HG02763 (cell line): Measurements from ENCODE around the gene TPRG1.

Experiments
- ATAC-seq: cut with Tn5 transposase; IDR thresholded peaks from one replicate; pipeline ENCODE4 v1.9.1; 2021; ENCODE audit warnings: mild to moderate bottlenecking, moderate library complexity; ENCODE audit not compliant: unreplicated experiment

Gene TPRG1

DNA sequence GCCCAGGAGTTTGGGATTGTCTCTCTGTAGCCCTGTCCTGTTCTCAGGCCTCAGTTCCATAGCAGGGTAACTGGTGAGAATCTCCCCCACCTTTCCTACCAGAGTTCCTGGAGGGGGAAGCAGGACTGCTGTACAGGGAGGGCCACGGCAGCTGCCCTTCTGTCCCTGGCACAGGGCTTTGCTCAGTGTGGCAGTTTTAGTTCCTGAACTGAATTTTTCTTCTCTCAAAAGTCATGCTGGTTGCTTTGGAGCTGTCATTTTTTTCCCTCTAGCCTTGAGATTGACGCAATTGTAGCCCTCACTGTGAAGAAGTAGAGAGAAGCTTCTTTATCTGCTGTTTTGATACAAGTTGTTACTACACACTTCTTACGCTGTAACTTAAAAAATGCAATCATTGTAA is 55.5 kb downstream of the TPRG1 start:
- no peak for ATAC-seq

DNA sequence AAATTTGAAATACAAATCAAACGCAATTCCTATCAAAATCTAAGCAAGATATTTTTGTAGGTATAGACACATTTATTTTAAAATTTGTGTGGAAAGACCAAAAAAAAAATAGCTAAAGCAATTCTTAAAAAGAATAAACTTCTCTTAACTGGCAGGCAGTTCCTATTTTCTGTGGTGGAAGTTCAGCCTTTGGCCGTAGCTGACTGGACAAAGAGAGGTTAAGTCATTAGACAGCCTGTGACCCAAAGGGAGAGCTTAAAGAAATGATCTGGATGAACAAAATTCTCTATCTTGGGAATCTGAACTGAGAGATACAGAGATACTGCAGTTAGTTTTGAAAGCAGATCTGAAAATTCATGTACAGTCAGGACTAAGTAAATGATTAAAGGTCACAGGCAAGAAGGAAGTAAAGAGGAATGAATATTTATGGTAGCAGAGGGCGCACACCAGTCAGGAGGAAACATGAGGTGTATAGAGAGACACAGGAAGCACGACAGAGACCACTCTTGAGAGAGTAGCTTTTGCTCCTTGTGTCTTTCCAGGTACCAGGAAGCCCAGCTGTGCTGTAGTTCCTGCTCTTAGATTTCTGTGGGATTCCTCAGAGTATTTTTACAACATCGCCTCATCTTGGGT is 57.5 kb downstream of the TPRG1 start:
- ATAC-seq, result peak; percentile 67

DNA sequence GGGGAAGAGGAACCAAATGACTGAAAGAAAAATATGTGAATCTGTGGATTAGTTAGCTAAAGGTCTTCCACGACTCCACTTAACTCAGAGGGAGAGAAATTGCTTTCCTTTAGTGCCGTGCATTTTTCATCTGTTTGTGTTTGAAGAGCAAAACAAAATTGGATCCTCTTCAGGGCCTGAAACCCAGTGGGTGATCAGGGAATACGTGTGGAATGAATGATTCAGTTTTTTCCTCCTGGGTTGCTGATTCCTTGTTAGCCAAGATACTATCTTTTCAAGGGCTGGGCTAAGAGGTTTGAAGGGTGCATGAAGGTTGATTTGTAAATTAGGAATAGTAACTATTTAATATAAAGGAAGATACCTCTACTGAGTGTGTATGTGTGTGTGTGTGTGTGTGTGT is 61.0 kb downstream of the TPRG1 start:
- ATAC-seq, result no peak

DNA sequence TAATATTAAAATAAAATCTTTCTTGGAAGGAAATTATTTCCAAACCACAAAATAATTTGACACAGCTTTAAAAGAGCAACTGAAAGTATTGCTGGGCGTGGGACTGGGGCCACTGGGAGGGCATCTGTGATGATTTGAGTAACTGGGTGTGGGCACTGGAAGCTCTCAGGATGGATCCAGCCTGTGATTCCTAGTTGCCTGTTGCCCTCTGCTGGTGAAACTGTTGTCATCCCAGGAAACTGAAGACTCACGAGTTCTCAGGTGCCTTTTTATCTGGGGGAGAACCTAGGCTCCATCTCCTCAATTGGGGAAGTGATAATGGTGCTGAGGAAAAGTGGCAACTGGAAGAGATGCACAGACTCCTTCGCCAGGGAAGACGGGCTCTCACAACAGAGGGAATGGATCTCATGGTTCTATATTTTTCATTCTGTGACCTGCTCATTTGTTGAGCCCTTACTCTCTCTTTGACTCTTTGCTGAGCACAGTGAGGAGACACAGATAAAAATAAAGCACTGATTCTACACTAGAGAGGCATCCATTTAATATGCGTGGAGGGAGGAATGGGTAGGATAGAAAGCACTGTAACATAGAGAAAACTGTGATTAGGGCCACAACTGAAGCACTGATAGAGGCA is 61.6 kb downstream of the TPRG1 start:
- no peak for ATAC-seq

DNA sequence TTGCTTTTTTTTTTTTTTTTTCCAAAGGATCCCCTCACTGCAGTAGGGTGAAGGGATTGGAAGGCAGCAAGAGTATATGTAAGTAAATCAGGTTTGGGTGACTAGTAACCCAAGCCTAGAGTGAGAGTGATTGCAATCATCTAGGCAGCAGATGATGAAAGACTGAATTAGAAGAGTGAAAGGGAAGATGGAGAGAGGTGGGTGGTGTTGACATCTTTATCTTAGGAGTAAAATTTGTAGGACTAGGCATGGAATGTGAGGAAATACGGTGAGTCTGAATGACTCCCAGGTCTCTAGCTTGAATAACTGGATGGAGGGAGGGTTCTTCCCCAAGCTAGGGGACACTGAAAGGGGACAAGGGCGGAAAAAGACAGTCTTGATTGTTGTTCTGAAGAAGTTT is 63.4 kb downstream of the TPRG1 start:
- no peak for ATAC-seq

DNA sequence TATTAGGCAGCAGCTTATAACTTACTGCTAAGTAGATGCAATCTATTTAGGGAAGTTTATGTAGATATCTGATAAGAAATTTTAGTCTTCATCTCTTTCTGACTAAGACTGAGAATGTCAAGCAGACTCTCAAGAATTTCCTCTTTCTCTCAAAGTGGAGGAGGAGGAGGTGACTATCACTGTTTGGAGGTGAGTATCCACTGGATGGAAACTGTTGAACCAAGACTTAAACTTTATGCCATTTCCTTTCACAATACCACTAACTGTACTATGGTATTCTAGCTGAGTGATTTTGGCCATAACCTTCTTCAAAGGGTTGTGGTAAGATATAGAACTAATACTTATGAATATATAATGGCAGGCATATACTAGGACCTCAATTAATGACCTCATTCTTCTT is 64.6 kb downstream of the TPRG1 start:
- ATAC-seq, result no peak

DNA sequence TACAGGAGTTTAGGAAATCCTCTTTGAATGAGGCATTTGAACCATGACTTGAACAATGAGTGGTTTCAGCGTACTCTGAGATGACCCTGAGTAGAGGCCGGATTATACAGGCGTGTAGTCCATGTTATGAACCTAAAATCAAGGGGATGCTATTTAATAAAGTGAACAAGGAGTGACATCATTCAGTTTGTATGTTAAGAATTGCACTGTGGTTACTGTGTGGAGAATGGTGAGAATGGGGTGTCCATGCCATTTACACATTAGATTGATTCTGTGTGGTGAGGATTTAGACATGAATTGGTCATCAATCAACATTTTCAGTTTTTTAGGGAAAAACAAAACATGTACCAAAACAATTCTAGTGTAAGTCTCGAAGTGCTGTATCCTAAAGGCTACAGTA is 65.8 kb downstream of the TPRG1 start:
- no peak for ATAC-seq

DNA sequence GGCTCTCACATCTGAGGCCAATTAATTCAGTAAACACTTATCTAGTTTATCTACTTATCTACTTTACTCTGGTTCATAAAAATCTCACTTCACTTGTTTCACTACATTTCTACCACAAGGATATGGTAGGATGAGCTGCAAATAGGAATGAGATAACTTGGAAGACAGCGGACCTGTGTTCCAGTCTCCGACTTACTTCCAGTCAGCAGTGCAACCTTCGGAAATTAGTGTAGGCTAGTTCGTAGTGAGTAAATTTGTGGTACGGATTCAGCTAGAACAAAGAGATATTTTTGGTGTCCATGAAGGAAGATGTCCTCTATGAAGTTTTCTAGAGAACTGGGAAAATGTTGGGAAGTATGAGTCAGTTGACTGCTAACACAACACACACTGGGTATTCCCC is 66.3 kb downstream of the TPRG1 start:
- no peak for ATAC-seq

DNA sequence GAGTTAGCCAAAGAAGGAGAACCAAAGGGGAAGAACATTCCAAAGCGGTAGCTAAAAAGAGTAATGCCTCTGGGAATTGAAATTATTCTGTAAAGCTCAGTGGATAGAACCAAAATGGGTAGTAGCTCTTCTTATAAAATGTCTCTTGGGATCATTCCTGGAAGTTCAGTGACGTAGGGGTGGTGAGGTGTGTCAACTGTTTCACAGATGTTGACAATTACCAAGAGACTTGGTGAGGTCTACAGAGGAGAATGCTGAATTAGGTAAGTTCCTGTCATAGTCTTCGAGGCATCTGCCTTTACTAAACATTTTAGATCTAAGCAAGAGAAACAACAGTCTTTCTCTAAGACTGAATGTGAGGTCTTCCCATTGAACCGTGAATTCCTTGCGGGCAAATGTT is 67.8 kb downstream of the TPRG1 start:
- no peak for ATAC-seq

DNA sequence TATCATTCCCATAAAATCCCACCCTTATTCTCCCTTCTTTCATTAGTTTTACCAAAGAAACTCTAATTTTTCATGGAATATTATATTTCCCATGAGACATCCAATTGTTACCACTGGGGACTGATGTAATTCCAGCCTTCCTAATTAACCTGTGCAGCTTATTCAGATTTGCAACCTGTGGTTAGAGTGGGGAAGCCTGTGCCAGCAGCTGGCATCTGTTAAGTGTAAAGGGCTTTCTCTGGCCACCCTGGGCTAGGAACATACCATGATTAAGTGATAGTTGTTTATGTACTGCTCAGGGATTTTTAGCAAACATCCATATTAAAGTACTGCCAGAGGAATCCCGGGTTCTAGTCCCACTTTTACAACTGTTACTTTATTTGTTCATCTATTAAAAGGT is 78.2 kb downstream of the TPRG1 start:
- ATAC-seq, result no peak

DNA sequence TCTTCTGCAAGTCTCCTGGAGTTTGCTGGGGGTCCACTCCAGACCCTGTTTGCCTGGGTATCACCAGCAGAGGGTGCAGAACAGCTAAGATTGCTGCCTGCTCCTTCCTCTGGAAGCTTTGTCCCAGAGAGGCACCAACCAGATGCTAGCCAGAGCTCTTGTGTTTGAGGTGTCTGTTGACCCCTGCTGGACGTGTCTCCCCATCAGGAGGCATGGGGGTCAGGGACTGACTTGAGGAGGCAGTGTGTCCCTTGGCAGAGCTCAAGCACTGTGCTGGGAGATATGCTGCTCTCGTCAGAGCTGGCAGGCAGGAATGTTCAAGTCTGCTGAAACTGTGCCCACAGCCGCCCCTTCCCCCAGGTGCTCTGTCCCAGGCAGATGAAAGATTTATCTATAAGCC is 86.5 kb downstream of the TPRG1 start:
- ATAC-seq, result no peak

DNA sequence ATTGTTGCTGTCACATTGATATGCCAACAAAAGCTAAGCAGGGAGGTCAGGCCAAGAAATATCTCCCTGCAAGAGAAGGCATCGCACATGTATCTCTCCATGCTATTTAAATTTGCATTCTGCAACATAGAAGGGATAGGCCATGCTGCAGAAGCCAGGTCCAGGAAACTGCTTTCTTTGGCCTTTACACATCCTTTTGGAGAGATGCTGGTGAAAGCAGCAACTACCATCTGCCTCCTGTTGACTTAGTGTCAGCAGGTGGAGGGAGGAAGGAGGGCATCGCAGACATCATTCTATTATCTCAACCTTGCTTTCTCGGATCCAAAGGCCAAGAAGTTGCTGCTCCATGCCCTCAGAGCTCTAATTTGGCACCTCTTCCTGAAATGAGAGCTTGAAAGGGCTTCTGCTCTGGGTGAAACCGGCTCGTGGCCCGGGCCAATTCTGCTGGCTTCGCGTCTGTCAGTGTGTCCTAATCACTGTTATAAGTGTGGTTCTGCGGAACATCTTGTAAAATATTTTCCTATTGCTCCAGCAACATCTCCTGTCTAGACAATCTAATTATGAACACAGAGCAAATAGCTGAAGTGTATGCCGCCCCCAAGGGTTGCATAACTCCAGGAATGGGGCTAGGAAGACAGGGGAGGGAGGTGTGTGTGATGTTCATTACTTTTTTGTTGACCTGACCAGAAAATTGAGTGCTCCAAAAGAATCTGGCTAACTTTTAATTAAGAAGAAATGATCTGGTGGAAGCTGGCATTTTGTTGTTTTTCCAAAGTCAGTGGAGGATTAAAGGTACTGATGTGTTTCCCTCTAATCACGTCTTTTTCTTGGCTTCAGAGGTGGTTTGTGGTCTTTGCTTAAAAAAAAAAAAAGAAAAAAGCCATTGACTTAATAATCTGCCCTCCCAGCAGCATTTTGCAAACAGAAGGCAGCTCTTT is 89.1 kb downstream of the TPRG1 start:
- no peak for ATAC-seq

DNA sequence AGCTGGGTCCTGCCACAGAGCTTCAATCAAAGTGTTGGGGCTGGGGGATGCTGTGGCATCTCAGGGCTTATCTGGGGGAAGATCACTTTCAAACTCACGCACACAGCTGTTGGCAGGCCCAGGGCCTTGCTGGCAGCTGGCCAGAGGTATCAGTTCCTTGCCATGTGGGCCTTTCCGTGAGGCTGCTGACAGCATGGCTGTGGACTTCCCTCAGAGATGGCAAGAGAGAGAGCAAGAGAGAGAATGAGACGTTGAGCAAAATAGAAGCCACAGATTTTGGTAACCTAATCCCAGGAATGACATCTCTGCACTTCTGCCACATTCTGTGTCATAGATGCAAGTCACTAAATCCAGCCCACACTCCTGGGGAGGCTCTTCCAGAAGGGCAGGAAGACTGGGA is 91.0 kb downstream of the TPRG1 start:
- ATAC-seq, result no peak

DNA sequence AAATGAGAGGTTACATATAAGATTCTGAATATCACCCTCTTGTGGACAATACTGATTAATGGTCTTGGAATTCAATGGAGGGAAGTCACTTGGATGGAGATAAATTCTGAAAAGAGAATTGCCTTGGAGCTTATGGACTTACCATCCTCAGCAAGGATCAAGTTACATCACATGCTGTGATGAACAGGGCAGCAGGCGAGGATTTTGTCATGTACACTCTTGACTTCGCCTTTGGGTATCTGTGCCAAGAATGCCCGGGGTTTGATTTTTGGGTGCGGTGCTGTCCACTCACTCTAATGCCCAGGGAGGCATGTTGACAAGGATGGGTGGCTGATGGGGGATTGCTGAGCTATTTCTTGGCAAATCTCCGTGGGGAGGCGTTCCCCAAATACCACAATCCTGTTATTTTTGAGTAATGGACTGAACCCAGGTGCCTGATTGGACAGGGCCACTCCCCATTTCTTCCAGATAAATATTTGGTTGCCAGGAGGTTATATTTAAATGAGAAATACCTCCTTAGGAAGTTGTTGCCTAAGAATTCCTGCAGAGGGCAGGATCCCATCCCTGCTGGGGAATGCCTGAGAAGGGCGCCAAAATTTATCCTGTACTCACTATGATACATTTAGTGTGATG is 96.3 kb downstream of the TPRG1 start:
- ATAC-seq, result no peak

DNA sequence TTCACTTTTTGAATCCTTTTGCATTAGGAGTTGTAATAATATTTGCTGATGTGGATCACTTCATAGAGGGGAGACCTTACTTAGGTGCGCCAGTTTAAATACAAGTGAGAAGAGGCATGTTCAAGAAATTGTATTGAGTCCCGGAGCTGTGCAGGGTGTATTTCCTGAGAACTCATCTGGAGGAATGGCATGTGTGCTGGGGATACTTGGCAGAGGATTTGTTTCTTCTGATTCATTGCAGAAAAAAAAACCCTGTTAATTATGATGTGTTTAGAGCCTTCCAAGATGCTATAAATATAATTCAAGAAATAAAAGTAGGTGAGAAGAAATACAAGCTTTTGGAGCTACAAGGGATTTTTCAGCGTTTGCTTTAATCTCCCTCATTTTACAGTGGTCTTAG is 97.6 kb downstream of the TPRG1 start:
- no peak for ATAC-seq

DNA sequence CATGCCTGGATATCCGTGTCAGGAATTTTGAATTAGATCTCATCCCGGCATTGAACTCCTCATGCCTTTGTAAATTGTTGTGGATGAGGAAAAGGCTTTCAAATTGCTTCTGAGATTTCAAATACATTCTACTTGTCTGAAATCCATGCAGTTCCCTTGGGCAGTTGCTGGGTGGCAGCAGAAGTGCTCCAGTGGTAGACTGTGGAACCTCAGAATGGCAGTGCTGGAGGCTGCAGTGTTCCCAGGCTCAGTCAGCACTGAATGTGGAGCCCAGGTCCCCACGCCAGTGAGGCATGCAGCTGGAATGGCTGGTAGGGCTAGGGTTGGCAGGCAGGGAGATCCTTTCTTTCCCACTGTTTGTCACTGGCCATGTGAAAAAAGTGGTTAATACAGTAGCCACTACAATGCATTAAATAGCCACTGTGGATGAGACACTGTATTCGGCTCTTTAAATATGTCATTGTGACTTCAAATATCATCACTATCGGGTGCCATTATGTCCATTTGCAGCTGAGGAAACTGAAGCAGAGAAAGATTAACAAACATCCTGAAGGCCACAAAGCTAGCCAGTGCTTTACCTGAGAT is 98.6 kb downstream of the TPRG1 start:
- ATAC-seq, result peak; percentile 64

DNA sequence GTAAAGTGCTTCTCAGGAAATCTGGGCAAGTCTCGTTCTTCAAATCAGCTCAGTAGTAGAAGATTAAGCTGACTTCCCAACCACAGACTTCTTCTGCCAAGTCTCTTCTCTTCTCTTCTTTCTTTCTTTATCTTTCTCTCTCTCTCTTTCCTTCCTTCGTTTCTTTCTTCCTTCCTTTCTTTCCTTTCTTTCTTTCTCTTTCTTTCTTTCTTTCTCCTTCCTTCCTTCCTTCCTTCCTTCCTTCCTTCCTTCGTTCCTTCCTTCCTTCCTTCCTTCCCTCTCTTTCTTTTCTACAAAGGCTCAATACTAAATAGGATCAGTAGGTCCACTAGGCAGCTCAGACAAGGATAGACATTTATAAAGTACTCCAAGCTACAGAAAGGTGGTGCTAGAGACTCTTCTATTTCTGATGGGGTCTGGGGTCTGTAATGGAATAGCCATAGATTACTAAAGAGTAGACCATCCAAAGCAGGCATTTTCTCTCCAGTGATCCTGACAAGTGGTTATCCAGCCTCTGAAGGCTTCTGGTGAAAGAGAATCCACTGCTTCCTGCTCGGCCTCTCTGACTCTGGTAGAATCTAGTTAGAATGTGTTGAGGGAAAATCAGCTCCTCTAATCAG is 100.8 kb downstream of the TPRG1 start:
- no peak for ATAC-seq

DNA sequence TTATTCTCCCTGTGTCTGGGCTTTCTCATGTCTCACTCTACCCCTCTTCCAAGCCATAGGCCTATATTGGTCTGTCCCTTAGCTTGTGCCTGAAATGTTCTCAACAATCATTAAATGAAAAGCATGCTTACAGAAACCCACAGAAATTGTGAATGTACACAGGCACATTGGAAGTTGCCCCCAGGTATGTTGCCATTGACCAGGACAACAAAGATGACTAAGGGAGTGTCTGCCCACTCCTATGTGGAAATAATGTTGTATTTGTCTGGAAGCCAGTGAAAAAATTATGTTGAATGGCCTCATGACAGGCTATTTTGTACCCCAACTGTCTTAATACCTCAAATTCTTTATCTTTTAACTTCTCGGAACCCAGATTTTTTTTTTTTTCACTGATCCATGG is 102.0 kb downstream of the TPRG1 start:
- no peak for ATAC-seq

DNA sequence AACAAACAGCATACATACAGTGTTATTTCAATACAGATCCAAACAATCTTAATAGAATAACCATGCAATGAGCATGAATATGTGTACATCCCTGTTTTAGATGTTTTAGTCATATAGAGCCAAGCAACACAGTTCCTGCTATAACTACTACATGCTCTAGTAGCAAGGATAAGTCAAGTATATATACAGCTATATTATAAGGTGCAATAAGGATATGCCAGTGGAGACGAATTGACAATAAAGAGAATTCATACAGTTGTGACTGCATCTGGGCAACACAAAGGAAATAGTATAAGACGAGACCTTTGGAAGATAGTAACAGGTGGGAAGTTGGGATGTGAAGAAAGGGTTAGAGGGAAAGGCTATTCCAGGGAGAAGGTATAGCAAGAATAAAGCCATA is 103.4 kb downstream of the TPRG1 start:
- ATAC-seq, result no peak

DNA sequence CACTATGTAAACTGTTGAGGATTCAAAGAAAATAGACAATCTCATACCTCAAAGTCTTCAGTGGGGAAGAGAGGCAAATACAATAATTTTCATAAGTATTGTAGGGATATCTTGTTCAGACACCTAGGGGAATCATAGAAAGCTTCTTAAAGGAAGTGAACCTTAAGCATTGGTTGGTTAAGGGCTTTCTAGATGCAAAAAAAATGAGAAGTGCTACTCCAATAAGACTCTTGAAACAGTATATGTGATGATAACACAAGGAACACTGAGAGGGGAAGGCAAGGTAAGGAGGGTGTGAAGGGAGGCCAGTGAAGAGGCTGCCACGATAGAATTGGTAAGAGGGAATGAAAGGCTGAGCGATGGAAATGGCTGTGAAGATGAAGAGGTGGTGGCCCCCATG is 104.1 kb downstream of the TPRG1 start:
- ATAC-seq, result no peak
